Measurements from ENCODE around the gene SLC6A7.
"Not testable (repeated sequence)": the region's sequence is repeated elsewhere in the genome, so short reads cannot be mapped to it uniquely, and the experiment has no call there.

Gene SLC6A7

DNA sequence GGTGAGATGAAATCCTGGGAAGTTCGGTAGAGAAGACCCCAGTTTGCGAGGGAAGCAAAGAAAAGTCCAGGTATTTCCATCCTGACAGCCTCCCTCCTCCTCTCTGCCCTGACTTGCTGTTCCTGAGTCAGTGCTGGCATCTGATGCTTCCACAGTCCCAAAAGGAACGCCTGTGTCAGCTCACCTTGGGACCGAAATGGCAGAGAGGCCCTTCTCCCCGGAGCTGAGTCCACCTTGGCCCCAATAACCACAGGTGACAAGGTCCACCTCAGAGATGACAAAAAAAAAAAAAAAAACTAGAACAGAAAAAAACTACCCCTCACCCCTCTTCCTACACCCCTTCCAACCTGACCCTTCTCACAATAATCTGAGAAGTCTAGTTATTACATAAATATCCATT is 31.6 kb downstream of the SLC6A7 start:
- no peak for DNase-seq

DNA sequence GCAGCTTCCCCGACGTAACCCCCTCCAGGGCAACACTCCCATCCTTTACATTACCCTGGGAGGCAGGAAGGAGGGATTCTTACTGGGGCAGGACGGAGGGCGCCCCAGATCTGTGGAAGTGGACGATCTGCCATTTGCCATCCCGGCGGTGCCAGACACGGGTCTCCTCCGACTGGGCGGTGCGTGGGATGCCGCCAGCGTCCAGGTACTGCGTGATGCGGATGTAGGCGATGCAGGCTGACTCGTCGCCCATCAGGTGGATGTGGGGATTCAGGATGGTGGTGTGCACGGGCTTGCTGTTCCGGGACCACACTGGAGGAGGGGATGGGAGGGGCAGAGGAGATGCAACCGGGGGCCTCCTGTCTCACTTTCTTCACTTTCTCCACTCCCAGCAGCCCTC is 33.0 kb downstream of the SLC6A7 start:
- DNase-seq: no peak

GRCh38 chr5:150223474-150223873 is 33.6 kb downstream of the SLC6A7 start:
- DNase-seq: no peak

DNA sequence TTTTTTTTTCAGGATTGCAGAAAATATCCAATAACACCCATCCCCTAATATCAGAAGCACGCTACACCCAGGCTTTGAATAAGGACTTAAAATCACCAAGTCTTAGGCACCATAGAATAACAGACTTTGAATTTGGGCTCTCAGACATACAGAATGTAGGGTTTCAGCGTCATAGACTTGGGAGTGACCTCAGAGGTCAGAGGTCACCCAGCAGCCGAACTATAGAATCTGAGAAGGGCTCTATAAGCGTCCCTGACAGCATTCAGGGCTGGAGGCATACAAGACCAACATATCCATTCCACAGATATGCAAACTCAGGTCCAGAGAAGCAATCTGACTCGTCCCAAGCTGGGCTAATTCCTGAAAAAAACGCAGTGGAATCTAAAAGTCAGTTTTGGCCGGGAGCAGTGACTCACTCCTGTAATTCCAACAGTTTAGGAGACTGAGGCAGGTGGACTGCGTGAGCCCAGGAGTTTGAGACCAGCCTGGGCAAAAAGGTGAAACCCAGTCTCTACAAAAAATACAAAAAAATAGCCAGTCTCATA is 34.7 kb downstream of the SLC6A7 start:
- DNase-seq: peak; percentile 45

GRCh38 chr5:150227036-150227435 is 37.2 kb downstream of the SLC6A7 start:
- no peak for DNase-seq

- no peak for DNase-seq
Observed at GRCh38 chr5:150227606-150228273, 37.9 kb downstream of the SLC6A7 start.

DNA sequence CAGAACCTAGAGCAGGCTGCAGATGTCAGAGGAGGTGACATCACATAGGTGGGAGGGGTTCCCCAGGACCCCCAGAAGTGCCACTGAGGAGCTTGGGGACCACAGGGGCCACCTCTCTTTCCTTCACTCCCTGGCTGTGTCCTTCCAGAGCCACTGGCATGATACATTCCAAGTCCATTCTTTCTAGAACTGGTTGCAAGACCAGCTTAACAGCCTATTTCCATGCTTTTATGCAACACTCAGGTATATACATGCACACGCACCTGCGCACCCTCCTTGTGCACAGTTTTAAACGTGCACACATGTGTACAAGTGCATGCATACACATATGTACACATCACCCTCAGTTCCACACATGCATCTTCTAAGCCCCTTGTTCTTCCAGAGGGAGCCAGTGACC is 39.7 kb downstream of the SLC6A7 start:
- no peak for DNase-seq

DNA sequence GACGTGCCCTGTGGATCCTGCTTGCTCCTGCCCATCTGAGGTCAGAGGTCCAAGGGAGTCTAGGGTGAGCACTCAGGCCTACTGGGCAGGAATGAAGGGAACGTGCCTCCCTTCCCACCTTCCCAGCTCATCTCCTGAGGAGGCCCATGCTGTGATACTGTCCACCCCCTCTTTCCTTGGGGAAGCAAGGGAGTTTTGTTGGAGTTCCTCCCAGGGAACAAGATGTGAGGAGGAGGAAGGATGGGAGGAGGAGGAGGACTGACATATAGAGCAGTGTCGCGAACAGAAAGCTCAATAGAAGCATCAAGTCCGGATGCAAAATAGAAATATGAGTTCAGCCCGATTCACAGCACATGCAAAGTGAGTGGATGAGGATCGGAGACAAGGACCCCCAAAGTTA is 41.0 kb downstream of the SLC6A7 start:
- no peak for DNase-seq

- not testable (repeated sequence) for DNase-seq
Observed at GRCh38 chr5:150233706-150234105, 43.8 kb downstream of the SLC6A7 start.

GRCh38 chr5:150234576-150235499 is 45.0 kb downstream of the SLC6A7 start:
- DNase-seq: no peak

DNA sequence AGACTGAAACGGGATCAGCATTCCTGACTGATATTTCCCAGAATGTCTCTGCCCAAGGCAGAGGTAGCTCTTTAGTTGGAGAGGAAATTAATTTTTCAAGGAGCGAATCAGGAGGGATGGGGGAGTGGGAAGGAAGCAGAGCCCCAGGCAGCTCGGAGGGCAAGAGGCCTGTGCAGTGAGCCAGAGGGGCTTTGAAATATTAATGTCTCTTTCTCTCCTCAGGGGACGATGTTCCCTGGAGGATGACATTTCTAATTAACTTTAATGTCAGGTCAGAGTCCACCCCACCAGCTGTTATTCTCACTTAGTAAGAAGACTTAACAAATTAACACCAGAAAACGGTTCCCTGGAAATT is 45.6 kb downstream of the SLC6A7 start:
- no peak for DNase-seq

- DNase-seq: no peak
Observed at GRCh38 chr5:150236313-150236712, 46.5 kb downstream of the SLC6A7 start.

- DNase-seq: no peak
Observed at GRCh38 chr5:150236981-150237754, 47.3 kb downstream of the SLC6A7 start.

DNA sequence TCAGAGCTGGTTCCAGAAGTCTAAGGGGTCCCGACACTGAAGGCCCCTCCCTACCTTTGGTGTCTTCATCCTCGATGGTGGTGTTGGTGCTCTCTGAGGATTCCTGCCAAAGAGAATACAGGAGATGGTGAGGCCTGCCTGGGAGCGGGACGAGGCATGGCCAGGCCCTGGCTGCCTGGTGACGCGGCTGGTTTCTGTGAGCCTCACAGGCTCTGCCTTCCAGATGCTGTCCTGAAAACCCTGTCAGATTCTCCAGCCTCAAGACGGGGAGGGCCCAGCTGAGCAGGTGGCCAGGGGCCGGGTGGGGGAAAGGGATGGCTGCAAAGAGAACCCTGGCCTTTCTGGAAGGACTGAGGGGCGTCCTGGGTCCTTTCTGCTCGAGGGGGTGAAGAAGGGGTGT is 48.8 kb downstream of the SLC6A7 start:
- DNase-seq: no peak

DNA sequence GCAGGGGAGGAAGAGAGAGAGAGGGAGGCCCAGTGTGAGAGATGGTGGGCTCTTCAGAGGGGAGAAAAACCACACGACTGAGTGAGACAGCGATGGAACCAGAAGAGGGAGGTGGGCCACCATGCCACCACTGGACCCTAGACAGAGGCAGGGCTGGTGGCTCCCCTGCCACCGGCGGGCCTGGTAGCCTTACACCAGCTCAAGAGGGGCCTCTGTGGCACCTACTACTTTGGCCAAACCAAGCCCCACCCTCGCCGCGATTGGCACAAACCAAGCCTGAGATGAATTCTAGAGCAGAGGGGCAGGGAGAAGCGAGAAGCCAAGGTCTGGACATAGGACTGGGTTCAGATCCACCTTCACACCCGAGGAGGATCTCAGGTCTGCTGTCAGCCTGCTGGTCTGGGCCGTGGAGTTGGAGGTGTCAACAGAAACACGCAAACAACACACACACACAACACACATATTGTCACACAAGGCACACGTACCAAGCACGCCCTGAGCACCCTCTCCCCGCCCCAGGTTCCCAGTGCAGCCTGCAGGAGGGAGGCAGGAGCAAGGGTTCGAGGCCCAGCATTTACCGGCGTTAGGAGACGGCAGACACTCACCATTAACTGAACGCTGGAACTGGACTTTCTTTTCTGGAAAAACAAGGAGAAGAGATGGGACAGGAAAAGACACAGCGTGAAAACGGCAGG is 49.4 kb downstream of the SLC6A7 start:
- DNase-seq: no peak

DNA sequence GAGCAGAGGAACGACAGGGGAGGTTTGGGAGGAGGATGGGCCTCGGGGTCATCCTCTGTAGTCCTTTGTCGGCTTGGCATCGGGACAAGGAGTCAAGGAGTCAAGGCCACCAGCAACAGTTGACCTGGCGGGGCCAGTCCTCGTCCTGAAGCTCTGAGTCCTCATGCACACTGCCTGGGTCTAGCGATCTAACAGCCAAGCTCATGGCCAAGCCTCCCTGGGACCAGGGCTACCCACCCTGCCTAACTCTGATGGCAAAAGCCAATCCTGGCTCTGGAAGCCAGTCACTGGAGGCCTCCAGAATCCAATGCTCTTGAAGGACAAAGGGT is 49.9 kb downstream of the SLC6A7 start:
- no peak for DNase-seq

- no peak for DNase-seq
Observed at GRCh38 chr5:150241298-150242160, 51.7 kb downstream of the SLC6A7 start.

GRCh38 chr5:150242251-150242894 is 52.5 kb downstream of the SLC6A7 start:
- DNase-seq: no peak

GRCh38 chr5:150243590-150243989 is 53.7 kb downstream of the SLC6A7 start:
- DNase-seq: no peak

GRCh38 chr5:150244209-150244608 is 54.3 kb downstream of the SLC6A7 start:
- DNase-seq: no peak

DNA sequence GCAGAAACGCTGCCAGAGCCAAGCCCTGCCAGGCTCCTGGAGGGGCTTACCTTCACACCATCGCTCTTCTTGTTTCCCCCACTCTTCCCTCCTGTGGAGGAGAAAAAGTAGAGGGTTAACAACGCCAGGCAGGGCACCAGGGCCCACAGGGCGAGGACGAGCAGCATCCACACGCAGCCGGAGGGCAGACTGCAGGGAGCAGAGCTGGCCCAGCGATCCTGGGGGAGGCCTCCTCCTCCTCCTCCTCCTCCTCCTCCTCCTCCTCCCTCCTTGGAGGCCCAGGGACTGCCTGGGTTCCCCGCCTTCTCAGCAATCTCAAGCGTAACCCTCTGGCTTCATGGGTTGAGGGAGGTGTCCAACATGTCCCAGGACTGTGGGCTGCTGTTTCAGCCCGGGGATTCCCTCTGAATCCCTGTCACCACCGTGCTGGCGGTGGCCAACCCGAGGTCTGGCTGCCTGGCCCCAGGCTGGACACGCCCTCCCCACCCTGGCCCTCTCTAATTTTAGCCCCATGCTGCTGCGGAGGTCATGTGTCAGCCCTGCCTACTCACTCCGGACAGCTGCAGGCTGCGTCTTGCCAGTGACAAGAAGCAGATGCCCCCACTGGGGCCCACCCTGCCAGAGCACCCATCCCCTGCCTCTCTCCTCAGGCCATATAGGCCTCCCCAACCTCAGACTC is 55.4 kb downstream of the SLC6A7 start:
- no peak for DNase-seq
